Measurements from ENCODE around the gene LDB2.
"Not testable (repeated sequence)": the region's sequence is repeated elsewhere in the genome, so short reads cannot be mapped to it uniquely, and the experiment has no call there.

Gene LDB2

GRCh38 chr4:16636912-16637630 lies 261.4 kb downstream of the LDB2 start:
- no peak for DNase-seq

- no peak for DNase-seq
Measured at GRCh38 chr4:16636304-16636703, 262.1 kb downstream of the LDB2 start.

- DNase-seq: not testable (repeated sequence)
Measured at GRCh38 chr4:16629274-16629673, 269.2 kb downstream of the LDB2 start.

DNA sequence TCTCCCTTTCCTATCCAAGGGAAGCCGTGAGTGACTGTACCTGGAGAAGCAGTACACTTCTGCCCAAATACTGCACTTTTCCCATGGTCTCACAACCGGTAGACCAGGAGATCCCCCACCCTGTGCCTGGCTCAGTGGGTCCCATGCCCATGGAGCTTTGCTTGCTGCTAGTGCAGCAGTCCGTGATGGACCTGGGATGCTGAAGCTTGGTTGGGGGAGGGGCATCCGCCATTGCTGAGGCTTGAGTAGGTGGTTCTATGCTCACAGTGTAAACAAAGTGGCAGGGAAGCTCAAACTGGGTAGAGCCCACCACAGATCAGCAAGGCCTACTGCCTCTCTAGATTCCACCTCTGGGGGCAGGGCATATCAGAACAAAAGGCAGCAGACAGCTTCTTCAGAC lies 269.6 kb downstream of the LDB2 start:
- not testable (repeated sequence) for DNase-seq

DNA sequence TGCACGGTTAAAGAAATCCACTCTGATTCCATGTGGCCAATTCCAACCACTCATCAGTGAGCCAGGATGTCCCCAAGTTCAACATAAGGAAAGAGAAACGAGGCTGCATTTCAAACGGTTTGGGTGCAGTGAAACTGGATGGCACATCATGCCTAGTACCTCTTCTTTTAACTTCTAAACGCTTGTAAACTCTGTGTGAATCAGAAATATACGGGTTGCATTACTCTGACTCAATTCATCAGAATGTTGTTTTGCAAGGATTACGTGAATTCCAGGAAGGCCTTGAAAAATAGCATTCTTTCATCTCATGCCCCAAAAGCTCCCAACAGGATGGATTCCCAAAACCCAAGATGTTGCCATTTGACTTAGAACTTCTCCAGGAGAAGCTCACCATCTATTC lies 270.4 kb downstream of the LDB2 start:
- no peak for DNase-seq

- no peak for DNase-seq
Measured at GRCh38 chr4:16626945-16627344, 271.5 kb downstream of the LDB2 start.

DNA sequence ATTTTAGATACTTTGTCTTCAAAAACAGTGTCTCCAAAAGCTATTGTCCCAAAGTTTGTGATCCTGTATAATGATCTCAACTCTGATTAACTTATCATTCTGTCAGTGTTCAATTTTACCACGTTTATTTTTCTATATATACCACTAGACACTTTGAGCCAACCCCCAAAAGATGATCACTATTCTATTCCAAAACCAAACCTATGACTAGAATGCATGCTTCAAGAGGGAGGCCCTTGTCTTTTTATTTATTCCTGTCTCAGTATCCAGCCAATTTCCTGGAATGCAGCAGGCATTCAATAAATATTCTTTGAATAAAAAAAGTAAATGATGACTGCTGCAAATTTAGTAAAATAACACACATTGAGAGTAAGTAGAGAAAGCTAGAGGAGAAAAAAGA lies 275.6 kb downstream of the LDB2 start:
- no peak for DNase-seq

DNA sequence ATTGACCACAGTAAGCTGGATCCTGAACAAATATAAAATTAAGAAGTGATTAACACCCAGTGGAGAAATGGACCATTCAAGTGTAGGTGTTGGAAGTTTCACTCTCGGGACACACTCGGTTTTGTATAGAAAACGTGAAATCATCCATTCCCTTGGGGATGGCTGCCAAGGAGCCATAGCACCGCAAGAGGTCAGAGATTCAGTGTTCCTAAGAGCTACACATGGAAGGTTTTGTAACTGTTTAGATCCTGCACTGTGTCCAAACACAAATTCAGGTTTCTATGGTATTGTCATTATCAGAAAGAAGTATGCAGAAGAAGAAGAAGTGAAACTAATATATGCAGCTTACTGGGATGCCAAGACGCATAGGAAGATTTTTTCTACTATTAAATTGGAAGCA lies 281.0 kb downstream of the LDB2 start:
- no peak for DNase-seq

GRCh38 chr4:16617011-16617410 lies 281.4 kb downstream of the LDB2 start:
- DNase-seq: no peak

DNA sequence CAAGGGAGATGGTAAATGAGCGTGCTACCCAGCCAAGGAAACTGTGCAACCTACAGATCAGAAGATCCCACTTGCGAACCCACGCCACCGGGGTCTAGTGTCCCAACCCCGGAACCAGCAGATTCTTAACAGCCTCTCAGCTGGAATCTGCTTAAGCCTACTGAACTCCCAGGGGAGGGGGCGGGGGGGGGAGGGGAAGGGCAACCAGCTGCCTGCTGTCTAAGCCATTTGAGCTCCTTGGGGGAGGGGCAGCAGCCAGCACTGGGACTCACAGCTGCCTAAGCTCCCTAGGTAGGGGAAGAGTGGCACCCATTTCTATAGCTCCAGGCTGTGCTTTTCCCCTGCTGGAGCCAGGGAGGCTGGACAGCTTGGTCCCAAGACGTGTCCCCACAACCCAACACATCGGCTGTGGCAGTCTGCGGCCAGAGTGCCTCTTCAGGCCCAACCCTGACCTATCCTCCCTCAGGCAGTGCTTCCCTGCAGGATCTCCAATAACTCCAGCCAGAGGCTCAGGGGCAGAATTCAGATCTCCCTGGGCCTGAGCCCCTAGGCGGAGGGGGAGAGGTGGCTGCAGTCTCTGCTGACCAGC lies 289.2 kb downstream of the LDB2 start:
- no peak for DNase-seq

GRCh38 chr4:16608611-16609125 lies 289.8 kb downstream of the LDB2 start:
- no peak for DNase-seq

GRCh38 chr4:16608123-16608522 lies 290.3 kb downstream of the LDB2 start:
- no peak for DNase-seq

- no peak for DNase-seq
Measured at GRCh38 chr4:16607241-16608066, 291.0 kb downstream of the LDB2 start.

GRCh38 chr4:16606691-16607090 lies 291.8 kb downstream of the LDB2 start:
- no peak for DNase-seq

- DNase-seq: no peak
Measured at GRCh38 chr4:16603178-16603577, 295.3 kb downstream of the LDB2 start.

GRCh38 chr4:16598597-16599206 lies 299.7 kb downstream of the LDB2 start:
- no peak for DNase-seq

DNA sequence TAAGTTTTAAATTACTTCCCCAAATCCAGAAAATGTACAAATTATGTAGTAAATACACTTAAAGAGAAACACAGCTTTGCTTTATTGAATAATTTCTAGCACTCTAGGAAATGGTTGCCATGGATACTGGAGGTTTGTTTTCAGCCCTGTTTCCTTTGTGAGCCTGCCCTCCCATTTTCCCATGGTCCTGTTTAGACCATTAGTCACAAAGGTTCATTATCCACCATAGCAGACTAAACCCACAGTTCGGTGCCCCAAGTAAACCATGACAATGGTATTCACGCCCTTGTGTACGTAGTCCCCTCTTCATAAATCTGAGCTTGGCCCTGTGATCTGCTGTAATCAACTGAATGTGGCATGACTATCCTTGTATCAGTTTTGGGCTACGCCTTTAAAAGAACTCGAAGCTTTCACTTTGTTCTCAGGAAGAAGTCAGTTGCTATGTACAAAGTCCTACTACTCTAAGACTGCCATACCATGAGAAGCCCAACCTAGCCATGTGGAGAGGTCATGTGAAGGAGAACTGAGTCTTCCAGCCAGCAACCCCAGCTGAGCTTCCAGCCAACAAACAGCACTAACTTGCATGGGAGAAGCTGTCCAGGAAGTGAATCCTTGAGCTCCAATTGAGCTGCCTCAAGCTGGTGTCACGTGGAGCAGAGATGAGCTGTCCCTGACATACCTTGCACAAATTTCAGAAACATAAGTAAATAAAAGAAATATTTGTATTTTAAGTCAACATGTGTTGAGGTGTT lies 300.4 kb downstream of the LDB2 start:
- peak in 1 of 3 experiments; percentile 4 for DNase-seq

DNA sequence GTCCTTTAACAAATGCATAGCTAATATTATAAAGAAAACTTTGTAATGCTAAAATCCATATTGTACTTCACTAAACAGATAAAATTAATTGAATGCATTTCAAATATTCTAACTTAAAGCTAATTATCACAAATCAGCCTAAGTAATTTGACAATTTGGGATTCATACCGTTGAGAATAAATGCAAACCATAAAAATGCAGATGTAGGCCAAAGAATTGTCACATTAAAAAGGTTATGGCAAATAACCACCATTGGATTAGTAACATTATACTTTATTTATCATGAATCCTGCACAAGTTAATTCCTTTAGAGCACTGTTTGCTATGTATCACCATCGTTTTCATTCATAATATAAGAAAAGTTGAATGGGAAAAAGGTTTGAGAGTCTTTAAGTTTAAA lies 301.0 kb downstream of the LDB2 start:
- no peak for DNase-seq

GRCh38 chr4:16596267-16596666 lies 302.2 kb downstream of the LDB2 start:
- no peak for DNase-seq

GRCh38 chr4:16594128-16594527 lies 304.3 kb downstream of the LDB2 start:
- no peak for DNase-seq

GRCh38 chr4:16593386-16593785 lies 305.1 kb downstream of the LDB2 start:
- no peak for DNase-seq

DNA sequence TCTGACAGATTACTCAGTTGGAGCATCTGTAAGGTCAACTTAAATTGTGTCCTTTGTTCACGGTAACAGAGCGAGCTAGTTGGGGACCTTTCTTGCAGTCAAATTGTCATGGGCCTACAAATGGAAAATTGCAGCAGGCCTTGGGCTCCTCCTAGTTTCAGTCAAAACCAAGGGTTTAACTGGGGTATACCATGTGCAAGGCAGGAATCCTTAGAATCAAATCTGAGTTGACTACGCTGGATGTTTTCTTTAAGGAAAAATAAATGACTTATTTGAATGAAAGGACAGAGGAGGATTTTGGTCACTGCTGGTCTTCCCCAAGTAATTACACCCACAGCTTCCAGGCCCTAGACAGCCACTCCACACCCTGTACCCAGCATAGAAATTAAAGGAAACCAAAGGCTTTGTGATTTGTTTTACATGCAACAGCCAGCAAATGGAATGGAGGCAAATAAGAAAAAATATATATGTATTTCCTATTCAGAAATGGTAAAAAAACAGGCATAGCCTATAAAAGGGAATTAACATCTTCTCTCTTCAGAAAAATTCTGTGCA lies 307.1 kb downstream of the LDB2 start:
- DNase-seq: no peak

Measured in NCI-H1417 (cell line).